Stimulated activated CD8-positive, alpha-beta memory T cell treated with anti-CD3 and anti-CD28 coated beads, Interleukin-7, amount 100 ng/mL, for 4 hours (primary cell): Measurements from ENCODE around the gene RPL23.

ENCODE experiments used
- DNase-seq, 2 donors: peaks; one replicate each; pipeline ENCODE4 v3.0.0-alpha.2; 2020; ENCODE audit warnings: low read depth in 2 of 2

RPL23 gene

DNA sequence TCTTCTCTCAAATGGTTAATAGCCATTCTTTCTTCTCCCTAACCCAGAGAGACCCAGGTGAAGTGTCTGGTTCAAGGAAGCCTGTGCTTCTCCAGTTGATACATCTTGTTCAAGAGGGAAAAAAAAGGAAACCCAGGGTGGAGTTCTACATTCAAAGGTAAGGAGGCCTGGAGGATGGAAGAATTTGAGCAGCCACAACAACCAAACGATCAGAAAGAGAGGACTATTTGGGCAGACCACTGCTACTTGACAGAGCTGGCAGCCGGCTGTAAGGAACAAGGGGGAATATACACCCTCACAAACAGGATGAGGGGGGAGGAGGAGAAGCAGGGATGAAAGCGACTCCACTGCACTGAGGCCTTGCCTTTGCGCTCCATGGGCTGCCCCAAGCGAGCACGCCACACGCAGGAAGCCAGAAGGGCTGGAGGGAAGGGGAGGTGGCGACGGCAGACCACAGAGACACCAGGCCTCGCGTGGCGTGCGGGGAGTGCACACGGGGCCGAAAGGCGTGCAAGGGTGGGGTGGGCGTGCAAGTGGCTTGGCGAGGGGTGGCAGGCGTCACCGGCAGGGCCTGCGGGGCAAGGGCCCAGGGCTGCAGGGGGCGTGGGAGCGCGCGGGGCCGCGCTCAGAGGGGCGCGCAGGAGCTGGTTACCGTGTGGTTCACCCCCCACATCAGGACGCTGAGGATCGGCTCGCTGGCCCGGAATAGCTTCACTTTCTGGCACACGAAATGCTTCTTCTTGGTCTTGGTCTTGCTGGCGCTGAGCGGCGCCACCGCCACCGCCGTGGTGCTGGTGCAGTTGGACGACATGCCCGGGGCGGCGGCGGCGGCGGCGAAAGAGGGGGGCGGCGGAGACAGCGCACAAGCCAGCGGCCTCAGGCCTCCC is 54.7 kb downstream of the RPL23 start:
- DNase-seq, result peak; percentile 8 to 39
